ENCODE measurements around the gene SDCBP2. TPM values are rescaled to one million over a fixed set of nuclear protein-coding genes. Genes with fewer than 3 reads are reported as not detected.

Gene SDCBP2, protein sequence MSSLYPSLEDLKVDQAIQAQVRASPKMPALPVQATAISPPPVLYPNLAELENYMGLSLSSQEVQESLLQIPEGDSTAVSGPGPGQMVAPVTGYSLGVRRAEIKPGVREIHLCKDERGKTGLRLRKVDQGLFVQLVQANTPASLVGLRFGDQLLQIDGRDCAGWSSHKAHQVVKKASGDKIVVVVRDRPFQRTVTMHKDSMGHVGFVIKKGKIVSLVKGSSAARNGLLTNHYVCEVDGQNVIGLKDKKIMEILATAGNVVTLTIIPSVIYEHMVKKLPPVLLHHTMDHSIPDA
- 1 to 10 TPM; 1.5 to 5.1 TPM for total RNA-seq
- 2.6 TPM for polyA plus RNA-seq (2013, experiment 1 of 2)
- 3.0 TPM for polyA plus RNA-seq (2013, experiment 2 of 2)
- long read RNA-seq, experiment 1: 0 reads
- long read RNA-seq, experiment 2, partial matches to known transcripts: 0 of 10 reads
- long read RNA-seq, experiment 2, other reads (novel, unspliced or antisense): 7 of 10 reads
- long read RNA-seq, experiment 3, partial matches to known transcripts: 0 of 6 reads
- long read RNA-seq, experiment 3, other reads (novel, unspliced or antisense): 2 of 6 reads
- long read RNA-seq, experiment 4, transcript SDCBP2-203 (5 exons, 1,261 nt): major isoform, 8 of 16 reads
- long read RNA-seq, experiment 4, partial matches to known transcripts: 1 of 16 reads
- long read RNA-seq, experiment 4, other reads (novel, unspliced or antisense): 7 of 16 reads

DNA sequence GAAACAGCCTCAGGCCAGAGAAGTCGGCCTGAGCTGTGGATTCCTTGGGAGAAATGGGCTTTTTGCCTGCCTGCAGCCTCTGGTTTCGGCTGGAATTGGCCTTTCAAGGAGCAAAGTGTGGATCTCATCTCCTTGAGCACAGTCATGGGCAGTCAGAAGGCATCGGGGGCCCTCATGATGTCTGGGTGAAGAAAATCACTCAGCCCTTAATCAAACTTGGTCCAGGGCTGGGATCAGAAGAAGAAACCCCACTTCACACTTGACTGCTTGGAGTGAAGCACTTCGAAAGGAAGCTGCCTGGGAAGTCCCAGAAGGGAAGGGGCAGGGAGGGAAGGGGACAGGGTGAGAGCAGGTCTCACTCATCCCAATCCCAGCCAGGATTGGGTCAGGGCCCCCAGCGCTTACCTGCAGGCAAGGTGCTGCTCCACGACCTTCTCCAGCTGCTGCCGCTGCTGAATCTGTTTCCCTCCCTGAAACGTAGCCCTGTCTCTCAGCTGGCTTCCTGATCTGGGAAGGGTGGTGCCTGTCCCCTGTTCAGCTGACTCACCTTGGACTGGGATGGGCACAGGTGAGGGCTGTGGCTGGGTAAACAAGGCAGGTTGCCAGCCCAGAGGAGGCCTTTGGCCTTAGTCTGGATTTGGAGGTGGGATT, at the start of gene SDCBP2:
Gene SDCBP2, minus strand, starts transcription at position 460 of the 651 bp plus-strand sequence. CDS start 8,723 bp downstream, outside the sequence.
- Histone ChIP-seq H3K9me3 (ENCODE audit: control insufficient read depth, low read length) (no peaks in the 10 kb centered on the region), H3K27ac (ENCODE audit: low read depth, low read length) (no peak within 1 kb of the TSS), H3K27me3 (ENCODE audit: control insufficient read depth, insufficient read depth, low read length, poor library complexity, severe bottlenecking) (no peaks in the 10 kb centered on the region), H3K4me1 (ENCODE audit: control insufficient read depth, insufficient read depth, low read length) (peaks cover 5% of the 10 kb centered on the region), H3K4me3 (ENCODE audit: low read length) (no peak within 1 kb of the TSS), H3K36me3 (ENCODE audit: control insufficient read depth, insufficient read depth, low read length) (peaks cover 15% of the 10 kb centered on the region), H3K9ac (ENCODE audit: extremely low read depth, low read length, poor library complexity, severe bottlenecking) (no peak within 1 kb of the TSS)
- Mint-ChIP-seq H3K27me3 (ENCODE audit: insufficient read depth) (no peaks in the 10 kb centered on the region), H3K4me1 (peaks cover 7% of the 10 kb centered on the region), H3K27ac (no peak within 1 kb of the TSS), H3K36me3 (ENCODE audit: low read depth) (peaks cover 29% of the 10 kb centered on the region), H3K4me3 (no peak within 1 kb of the TSS), H3K9me3 (no peaks in the 10 kb centered on the region)
- WGBS, 2 experiments (ENCODE audit: insufficient coverage in 1 of 2, insufficient read length in 1 of 2): 88 to 90% methylated on average over 6 to 8 of the region's 8 CpGs
- DNase-seq: peak; percentile 37
- TF ChIP-seq, protein P1, sequence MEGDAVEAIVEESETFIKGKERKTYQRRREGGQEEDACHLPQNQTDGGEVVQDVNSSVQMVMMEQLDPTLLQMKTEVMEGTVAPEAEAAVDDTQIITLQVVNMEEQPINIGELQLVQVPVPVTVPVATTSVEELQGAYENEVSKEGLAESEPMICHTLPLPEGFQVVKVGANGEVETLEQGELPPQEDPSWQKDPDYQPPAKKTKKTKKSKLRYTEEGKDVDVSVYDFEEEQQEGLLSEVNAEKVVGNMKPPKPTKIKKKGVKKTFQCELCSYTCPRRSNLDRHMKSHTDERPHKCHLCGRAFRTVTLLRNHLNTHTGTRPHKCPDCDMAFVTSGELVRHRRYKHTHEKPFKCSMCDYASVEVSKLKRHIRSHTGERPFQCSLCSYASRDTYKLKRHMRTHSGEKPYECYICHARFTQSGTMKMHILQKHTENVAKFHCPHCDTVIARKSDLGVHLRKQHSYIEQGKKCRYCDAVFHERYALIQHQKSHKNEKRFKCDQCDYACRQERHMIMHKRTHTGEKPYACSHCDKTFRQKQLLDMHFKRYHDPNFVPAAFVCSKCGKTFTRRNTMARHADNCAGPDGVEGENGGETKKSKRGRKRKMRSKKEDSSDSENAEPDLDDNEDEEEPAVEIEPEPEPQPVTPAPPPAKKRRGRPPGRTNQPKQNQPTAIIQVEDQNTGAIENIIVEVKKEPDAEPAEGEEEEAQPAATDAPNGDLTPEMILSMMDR (conservative IDR thresholded peaks at IDR 0.05): no peak

DNA sequence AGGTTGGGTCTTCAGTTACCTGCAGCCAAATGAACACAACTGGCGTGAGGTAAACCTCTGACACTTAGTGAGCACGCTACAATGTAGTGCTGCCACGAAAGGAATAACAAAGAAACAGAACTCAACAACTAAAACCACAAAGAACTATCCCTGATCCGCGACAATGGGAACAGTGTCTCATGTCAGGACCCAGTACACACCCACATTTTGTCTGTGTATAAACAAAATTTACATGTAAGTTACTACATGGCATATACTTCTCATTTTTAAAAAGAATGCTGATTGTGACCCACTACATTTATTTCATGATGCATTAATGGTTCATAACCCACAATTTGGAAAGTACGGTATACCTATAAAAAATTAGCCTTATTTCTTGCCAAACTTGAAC, 49.8 kb upstream of the SDCBP2 start:
- Histone ChIP-seq H3K4me3 (ENCODE audit: low read length) (no peak overlapping the region), H3K4me1 (ENCODE audit: control insufficient read depth, insufficient read depth, low read length) (peaks cover 6% of the 10 kb centered on the region), H3K9me3 (ENCODE audit: control insufficient read depth, low read length) (no peaks in the 10 kb centered on the region), H3K27me3 (ENCODE audit: control insufficient read depth, insufficient read depth, low read length, poor library complexity, severe bottlenecking) (no peaks in the 10 kb centered on the region), H3K27ac (ENCODE audit: low read depth, low read length) (no peak overlapping the region), H3K9ac (ENCODE audit: extremely low read depth, low read length, poor library complexity, severe bottlenecking) (no peak overlapping the region), H3K36me3 (ENCODE audit: control insufficient read depth, insufficient read depth, low read length) (peaks cover 22% of the 10 kb centered on the region)
- peak; percentile 3 for DNase-seq
- peaks cover 17% of the 10 kb centered on the region for H3K4me1 Mint-ChIP-seq
- TF ChIP-seq, protein P1 (conservative IDR thresholded peaks at IDR 0.05): no peak
- H3K36me3 Mint-ChIP-seq (ENCODE audit: low read depth): peaks cover 12% of the 10 kb centered on the region
- no peaks in the 10 kb centered on the region for H3K9me3 Mint-ChIP-seq
- no peak overlapping the region for H3K4me3 Mint-ChIP-seq
- no peaks in the 10 kb centered on the region for H3K27me3 Mint-ChIP-seq (ENCODE audit: insufficient read depth)
- H3K27ac Mint-ChIP-seq: no peak overlapping the region
- WGBS, 2 experiments (ENCODE audit: insufficient coverage in 1 of 2, insufficient read length in 1 of 2): 91 to 94% methylated on average over 3 to 6 of the region's 6 CpGs

DNA sequence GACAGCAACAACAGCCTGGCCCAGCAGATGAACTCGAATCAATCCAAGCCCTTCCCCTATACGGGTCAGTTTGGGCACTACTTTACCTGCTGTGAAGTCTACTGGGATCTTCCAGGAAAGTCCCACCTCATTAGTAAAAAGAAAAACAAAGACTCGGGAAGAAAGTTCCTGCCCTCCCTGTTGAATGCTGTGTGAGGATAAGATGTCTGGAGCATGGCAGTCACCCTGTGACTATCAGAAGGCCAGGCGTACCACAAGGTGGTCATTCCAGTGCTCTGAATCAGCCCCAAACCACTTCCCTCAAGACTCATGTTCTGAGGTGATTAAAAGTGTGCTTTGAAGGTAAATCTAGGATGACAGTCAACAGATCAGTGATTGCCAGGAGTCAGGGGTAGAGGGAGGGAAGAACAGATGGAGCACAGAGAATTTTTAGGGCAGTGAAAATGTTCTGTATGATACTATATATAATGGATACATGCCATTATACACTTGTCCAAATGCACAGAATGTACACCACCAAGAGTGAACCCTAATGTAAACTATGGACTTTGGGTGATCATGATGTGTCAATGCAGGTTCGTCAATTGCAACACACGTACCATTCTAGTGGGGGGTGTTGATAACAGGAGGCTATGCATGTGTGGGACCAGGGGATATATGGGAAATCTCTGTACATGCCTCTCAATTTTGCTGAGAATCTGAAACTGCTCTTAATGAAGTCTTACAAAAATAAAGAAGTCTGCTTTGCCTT, 49.2 kb upstream of the SDCBP2 start:
- no peaks in the 10 kb centered on the region for H3K27me3 Mint-ChIP-seq (ENCODE audit: insufficient read depth)
- Histone ChIP-seq H3K27me3 (ENCODE audit: control insufficient read depth, insufficient read depth, low read length, poor library complexity, severe bottlenecking) (no peaks in the 10 kb centered on the region), H3K4me3 (ENCODE audit: low read length) (no peak overlapping the region), H3K4me1 (ENCODE audit: control insufficient read depth, insufficient read depth, low read length) (peaks cover 6% of the 10 kb centered on the region), H3K9me3 (ENCODE audit: control insufficient read depth, low read length) (no peaks in the 10 kb centered on the region), H3K27ac (ENCODE audit: low read depth, low read length) (no peak overlapping the region), H3K9ac (ENCODE audit: extremely low read depth, low read length, poor library complexity, severe bottlenecking) (no peak overlapping the region), H3K36me3 (ENCODE audit: control insufficient read depth, insufficient read depth, low read length) (peaks cover 28% of the 10 kb centered on the region)
- peak; percentile 40 for DNase-seq
- peaks cover 17% of the 10 kb centered on the region for H3K4me1 Mint-ChIP-seq
- H3K4me3 Mint-ChIP-seq: no peak overlapping the region
- WGBS, 2 experiments (ENCODE audit: insufficient coverage in 1 of 2, insufficient read length in 1 of 2): 75 to 85% methylated on average over 5 to 6 of the region's 6 CpGs
- H3K9me3 Mint-ChIP-seq: no peaks in the 10 kb centered on the region
- H3K36me3 Mint-ChIP-seq (ENCODE audit: low read depth): peaks cover 17% of the 10 kb centered on the region
- H3K27ac Mint-ChIP-seq: no peak overlapping the region
- TF ChIP-seq, protein P1 (conservative IDR thresholded peaks at IDR 0.05): no peak
